GM12801 (cell line): ENCODE results near the gene CD209.

Experiments used
- CTCF ChIP-seq: IDR thresholded peaks from one replicate; pipeline ENCODE4 v1.5.1; 2011; ENCODE audit warnings: control low read depth; ENCODE audit not compliant: insufficient read length; ENCODE audit errors: extremely low read depth

CD209 gene

DNA sequence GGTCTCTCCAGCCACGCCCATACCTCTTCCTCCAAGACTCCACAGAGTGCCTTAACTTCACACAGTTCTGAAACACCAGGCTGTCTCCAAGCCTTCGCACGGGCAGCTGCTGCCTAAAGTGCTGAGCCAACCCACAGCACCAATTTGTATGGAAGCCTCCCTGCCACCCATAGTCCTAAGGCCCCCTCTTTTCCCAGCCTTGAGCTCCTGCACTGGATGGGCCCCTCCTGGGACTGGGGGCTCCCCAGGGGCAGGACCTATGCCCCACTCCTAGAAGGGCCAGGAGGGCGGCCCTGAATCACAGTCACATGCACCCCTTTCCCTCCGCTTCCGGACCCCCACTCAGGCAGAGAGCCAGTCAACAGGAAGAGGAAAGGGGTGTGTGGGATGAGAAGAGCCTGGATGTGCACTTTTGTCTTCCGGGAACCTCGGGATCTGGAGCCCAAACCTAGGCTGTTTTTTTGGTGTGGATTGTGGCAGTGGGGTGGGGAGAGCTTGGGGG, 40.3 kb downstream of the CD209 start:
- TF ChIP-seq CTCF = no peak

DNA sequence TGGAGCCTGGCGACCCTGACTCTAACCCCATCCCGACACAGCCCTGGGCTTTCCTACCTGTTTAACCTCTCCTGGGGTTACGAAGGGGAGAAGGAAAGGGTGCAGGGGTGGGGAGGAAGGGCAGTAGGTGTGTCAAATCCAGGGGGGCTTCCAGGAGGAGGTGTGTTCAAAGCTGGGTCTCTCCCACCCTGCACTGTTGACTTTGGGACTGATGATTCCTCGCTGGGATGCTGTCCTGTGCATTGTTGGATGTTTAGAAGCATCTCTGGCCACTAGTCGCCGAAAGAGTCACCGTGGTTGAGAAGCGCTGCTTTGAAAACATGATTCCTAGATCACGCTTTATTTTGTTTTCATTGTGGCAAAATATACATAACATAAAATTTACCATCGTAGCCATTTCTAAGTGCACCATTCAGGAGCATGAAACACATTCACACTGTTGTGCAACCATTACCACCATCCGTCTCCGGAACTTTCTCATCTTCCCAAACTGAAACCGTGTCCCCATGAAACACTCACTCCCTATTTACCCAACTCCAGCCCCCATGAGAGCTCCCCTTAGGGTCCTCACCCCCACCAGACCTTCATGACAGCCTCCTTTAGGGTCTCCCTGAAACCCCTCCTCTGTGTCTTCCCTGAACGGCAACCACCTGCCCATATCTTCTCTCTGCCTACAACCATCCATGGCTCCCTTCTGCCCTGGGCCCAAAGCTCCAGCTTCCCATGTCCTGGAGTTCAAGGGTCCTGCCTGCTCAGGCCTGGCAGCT, 41.0 kb downstream of the CD209 start:
- TF ChIP-seq CTCF = no peak

DNA sequence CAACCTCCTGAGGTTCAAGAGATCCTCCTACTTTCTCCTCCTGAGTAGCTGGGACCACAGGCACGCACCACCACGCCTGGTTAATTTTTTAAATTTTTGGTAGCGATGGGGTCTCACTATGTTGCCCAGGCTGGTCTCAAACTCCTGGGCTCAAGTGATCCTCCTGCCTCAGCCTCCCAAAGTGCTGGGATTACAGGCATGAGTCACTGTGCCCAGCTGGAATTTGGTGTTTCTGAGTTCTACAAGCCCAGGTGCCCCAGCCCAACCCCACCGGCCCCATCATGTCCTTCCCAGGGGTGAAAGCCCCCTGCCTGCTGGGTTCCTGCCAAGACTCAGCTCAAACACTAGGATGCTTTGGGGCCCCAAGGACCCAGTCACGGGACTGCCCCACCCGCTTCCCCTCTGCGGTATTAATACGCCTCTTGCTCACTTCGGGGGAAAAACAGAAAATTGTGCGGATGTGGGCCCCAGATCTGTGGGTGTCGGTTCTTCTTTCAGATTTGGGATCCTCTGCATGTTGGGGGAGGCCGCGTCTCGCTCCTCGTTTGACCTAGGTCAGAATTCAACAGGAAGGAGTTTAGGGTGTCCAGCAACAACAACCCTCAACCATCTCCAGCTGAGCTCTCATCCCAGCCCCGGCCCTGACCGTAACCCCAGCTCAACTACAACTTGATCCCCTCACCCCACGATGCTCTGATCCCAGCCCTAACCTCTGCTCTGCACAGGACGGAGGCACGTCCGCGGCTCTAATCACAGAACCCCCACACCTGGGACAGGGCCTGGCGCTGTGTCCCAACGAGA, 41.7 kb downstream of the CD209 start:
- no peak for TF ChIP-seq CTCF

- TF ChIP-seq CTCF = no peak
These were observed 42.9 kb downstream of the CD209 start for GRCh38 chr19:7704280-7705060.

DNA sequence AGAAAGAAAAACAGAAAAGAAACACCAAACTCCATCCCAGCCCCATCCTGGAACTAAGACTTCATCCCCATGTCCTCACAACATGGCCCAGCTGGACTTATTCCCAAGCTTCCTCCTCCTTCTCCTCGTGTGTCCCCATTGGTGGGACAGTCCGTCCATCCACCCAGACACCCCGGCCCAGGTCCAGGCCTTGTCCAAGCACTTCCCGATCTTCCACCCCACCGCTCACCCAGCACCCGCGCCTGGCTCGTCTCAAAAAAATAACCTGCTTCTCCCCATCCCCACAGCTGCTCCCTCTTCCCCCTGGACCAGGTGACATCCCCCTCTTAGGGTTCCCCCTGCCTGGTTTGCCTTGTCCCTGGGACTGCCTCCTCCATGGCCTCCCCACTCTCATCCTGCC, 44.0 kb downstream of the CD209 start:
- no peak for TF ChIP-seq CTCF

DNA sequence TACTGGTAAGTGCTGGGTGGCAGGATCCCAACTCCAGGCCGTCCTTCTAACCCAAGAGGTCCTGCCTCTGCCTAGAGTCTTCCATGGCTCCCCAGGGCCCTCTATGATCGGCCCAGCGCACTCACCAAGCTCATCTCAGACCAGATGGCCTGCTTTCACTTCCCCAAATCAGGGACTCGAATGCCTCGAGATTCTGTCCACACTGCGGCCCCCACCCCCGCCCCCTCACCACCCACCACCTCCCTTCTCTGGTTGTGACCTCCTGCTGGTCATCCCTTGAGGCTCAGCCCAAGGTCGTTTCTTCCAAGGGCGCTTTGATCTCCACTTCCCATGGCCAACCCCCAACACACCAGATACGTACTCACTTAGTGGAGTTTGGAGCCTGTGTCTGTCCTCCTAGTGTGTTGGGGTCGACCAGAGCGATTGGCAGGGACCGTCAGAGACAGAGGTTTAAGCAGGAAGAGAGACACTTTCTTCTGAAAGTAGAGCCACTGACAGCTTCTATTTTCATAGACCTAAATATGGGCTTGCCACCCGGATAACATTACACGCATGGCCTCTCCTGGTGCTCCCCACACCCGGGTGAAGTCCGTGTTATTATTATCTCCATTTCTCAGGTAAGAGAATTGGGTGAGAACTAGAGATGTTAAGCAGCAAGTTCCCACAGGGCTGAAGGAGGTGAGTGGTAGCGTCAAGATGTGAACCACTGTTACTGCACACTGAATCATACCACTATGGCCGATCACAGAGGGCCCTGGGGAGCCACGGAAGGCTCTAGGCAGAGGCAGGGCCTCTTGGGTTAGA, 45.5 kb downstream of the CD209 start, which contains the start of gene FCER2:
Gene FCER2 (minus strand): TSS at position 478 of the 804 bp plus-strand sequence. CDS start 2,371 bp downstream, outside the sequence.
- TF ChIP-seq CTCF = no peak
